Left cardiac atrium (tissue), 4 donors: ENCODE data around the gene PRR20G. TPM values are rescaled to one million over a fixed set of nuclear protein-coding genes. Genes with fewer than 3 reads are reported as not detected.

Experiments
- ATAC-seq, 2 donors: fragments of 200-7000 bp; cut with Tn5 transposase; one replicate each; pipeline ENCODE4 v1.9.1; 2020; ENCODE audit warnings: mild to moderate bottlenecking in 2 of 2, moderate library complexity in 2 of 2
- DNase-seq: peaks from one replicate; pipeline ENCODE4 v3.0.0-alpha.2; 2020
- intact Hi-C, 2 donors: fragments of 100-400 bp; cut with DNase I; formaldehyde crosslinking; loops; one replicate each; pipeline versions ENCODE4 v1.14.1 to v1.15.1; 2022 to 2023
- total RNA-seq, 2 donors: library from RNA; stranded (reverse); fragmentation: NEBNext Ultra II Directional; extraction: Animal tissue kit (Norgen Biotek cat#: 25700); gene quantifications; one replicate each; pipeline ENCODE4 v1.2.1, GENCODE V29; 2021
- donor health status: DM: no; HTN: yes; CAD: no.
- donor health status: DM: no; HTN: yes; CAD: no; lungs with severe emphysema.
- donor health status: DM: yes; HTN: yes; CAD: no.
- donor health status: Dilated cardiomyopathy.

The PRR20G gene
- total RNA-seq, 2 donors from 2014 or later, result not detected

- DNase-seq (no peak), ATAC-seq (no peak)
- intact Hi-C loops, result no loop called here
Measured at GRCh38 chr3:127250032-127250431, 37.8 kb downstream of the PRR20G start.

- ATAC-seq, result no peak
- intact Hi-C loops, result no loop called here
- DNase-seq, result no peak
Measured at GRCh38 chr3:127247292-127247691, 40.6 kb downstream of the PRR20G start.

- no peak for ATAC-seq
- intact Hi-C loops, result no loop called here
- DNase-seq, result no peak
Measured at GRCh38 chr3:127238602-127239001, 49.2 kb downstream of the PRR20G start.

- no peak for DNase-seq
- no peak for ATAC-seq
- intact Hi-C loops, result no loop called here
Measured at GRCh38 chr3:127237835-127238234, 50.0 kb downstream of the PRR20G start.

GRCh38 chr3:127235706-127236105, 52.1 kb downstream of the PRR20G start:
- ATAC-seq (no peak), DNase-seq (no peak)
- intact Hi-C loops, result no loop called here

GRCh38 chr3:127234778-127235177, 53.1 kb downstream of the PRR20G start:
- intact Hi-C loops, result no loop called here
- DNase-seq (no peak), ATAC-seq (no peak)

Other genes with a start within 250 kb of the PRR20G start
- not detected for gene PRR23E, start 94.9 kb downstream of the PRR20G start, total RNA-seq